Measurements from ENCODE around the gene XRCC4.
"Not testable (repeated sequence)": the region's sequence is repeated elsewhere in the genome, so short reads cannot be mapped to it uniquely, and the experiment has no call there.

Gene XRCC4

DNA sequence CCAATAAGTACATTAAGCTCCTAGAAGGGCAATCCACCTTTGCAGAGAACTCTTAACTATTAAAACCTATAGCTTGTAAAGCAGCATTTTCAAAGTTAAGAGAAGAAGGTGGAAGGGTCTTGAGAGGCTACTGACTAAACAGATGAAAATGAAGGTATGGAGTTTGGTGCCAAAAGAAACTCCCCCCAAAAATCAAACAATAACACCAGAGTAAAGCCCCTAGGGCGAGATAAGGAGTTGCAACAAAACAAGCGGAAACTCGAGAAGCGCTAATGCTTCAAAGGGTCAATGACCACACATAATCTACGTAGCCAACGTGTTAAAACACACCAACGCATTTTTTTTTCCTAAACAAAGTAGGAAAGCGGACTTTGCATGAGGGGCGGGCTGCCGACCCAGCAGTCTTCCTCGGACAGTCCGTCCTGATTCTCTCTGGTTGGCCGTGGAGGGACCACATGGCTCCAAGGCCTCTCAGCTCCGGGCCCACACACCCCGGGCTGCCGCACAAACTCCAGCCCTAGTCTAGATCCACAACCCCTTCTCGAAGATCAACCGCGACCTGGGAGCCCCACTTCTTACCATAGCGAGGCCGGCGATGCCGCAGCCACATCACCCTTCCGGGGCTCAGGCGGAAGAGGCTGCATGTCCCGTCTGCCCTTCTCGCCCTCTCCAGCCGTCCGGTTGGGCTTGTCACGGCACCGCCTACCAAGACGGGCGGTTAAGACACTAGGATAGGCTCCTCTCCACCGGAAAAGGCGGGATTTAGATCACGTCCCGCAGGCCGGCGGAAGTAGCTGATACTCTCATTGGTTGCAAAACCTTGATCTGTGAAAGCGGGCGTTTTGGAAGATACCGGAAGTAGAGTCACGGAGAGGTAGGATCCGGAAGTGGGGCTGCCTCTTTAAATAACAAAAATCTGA lies at the start of gene XRCC4, which contains the start of gene TMEM167A:
TSS of gene XRCC4 (plus strand) at position 806 of the 920 bp plus-strand sequence. CDS start 27,373 bp downstream, outside the sequence.
TSS of gene TMEM167A (minus strand) at position 653 of the 920 bp plus-strand sequence. CDS start at position 582, 71 bp downstream.
- peak; percentile 99 for DNase-seq

DNA sequence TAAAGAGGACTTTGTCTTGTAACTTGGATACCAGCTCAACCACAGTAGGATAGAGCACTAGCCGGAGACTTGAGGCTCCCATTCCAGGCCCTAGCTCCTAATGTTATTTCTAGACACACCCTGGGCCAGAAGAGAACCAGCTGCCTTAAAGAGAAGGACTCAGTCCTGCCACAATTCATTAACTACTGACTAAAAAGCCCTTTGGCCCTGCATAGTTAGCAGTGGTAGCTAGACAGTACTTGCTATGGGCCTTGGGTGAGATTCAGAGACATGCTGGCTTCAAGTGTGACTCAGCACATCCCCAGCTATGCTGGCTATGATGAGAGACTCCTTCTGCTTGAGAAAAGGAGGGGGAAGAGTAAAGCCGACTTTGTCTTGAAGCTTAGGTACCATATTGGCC lies 47.4 kb upstream of the XRCC4 start:
- peak; percentile 54 for DNase-seq

DNA sequence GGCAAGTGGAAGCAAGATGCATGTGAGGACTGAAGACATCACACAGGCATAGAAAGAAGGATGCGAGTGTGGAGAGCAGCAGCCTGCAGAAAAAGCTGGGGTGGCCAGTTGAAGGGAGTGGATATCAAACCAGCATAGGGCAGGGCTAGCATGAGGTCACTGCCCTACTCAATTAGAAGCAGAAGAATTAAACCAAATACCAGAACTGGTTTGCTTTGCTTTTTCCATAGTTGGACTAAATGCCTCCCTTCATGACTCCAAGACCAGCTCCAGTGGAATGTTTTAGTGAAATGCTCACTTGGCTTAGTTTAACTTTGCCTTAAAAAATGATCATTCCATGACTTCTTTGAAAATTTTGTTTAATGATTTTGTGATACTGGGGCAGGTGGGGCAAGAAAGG lies 46.0 kb upstream of the XRCC4 start:
- DNase-seq = no peak

DNA sequence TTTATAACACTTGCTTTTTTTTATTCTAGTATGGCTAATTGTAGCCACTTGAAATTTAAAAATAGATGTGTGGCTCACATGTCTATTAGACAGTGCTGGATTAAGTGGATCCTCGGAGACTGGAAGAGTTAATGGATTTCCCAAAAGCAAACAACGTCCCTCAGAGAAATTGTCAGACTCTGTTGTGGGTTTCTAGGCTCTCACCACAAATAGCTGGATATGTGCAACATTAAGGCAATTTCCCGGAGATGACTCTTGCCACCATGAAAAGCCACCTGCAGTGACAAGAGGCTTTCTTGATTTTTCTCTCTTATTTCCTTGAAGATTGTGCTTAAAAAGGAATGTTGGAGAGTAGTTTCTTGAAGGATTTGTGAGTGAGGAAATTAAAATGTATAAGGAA lies 43.3 kb upstream of the XRCC4 start:
- peak; percentile 8 for DNase-seq

DNA sequence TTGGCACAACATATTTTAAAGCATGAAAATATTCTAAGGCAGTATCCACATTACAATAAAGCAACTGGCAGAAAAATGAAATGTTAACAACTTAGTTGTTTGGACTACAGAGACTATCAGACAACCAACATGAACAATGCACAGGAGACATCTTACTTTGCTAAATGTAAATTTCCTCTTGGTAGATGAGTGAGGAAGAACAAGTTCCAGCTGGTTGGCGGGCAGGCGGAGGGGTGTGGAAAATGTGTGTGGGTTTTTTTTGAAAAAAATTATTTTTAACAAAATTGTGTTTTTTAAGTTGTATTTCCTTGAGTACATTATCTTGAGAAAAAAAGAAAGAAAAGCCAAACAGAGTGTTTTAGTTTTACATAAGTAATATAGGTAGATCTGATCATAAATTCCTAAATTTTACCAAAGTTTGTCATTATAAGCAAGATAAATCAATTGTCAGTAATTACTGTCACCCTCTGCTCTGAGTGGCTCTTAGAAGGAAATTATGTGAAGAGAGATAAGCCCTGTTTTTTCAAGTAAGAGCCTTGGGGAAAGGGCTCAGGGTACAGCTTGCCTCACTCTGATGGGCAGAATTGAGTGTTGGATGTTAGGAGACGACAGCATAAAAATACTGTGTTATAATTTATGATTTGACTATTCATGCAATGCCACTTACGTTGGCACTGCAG lies 42.7 kb upstream of the XRCC4 start:
- no peak for DNase-seq

DNA sequence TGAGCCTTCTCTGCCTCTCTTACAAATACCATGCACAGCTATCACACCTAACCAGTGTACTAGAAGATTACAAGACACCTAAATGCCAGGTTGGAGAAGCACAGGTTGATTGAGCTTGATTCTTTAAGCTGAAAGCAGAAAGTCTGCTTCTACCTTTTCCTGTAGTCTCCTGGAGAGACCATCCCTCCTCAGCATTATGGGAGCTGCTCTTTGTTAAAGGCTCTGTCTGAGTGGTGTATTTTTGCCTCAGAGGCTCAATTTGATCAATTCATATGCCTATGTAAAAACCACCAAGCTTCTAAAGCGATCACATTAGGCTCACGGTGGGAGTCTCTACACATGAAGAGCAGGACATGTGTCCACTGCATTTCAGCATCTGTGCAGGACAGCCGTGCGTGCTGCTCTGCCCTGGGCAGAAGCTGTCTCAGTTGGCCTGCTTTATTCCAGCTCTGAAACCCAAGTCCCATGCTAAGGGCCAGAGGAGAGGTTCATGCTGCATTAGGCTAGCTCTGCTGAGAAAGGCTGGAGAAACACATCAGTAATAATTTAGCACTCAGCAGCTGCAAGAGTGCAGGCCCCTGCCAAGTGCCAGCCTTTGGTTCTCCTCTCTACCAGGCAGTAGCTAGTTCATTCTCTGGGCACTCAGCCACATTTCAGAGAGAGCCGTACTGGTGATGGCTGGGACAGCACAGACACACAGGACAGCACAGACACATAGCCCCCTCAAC lies 41.8 kb upstream of the XRCC4 start:
- DNase-seq = no peak

DNA sequence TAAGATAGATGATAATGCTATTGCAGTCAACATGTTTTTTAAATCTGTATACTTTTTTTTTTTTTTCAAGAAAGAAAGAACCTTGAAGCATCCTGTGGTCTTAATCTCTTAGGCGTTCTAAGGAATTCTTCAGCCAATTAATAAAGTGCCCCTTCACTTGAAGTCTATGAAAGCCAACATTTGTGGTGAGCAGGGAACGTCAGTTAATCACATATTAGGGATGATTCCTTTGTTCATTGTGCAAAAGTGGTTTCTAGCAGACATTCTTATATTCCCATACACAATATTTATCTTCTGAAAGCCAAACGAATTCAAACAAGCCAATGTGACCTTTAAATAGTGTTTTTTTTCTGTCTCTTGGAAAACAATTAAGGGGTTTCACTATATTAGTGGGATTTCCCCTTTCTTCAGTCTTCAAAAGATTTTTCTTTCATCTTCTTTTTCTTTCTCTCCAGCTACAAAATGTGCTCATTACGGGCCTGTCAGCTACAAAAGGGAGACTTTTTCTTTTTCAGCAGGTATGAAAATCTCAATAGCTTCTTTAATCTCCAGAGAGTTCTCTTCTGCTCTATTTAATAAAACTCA lies 40.3 kb upstream of the XRCC4 start:
- DNase-seq = no peak

DNA sequence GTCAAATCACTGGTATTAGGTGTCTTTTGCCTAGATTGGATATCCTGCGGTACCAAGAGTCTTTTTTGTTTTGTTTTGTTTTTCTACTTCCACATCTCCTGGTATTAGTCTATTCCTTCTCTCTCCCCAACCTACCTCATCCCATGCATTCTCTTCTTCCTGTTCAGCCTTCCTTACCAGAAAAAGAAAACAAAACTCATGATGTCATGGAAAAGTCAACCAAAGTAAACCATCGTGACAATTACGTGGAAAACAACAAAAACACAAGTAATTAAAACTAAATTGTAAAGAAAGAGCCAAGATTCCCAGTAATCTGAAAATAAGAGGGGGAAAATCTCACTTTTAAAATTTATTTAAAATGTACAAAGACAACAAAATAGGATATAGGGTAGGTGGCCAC lies 38.4 kb upstream of the XRCC4 start:
- DNase-seq = no peak

DNA sequence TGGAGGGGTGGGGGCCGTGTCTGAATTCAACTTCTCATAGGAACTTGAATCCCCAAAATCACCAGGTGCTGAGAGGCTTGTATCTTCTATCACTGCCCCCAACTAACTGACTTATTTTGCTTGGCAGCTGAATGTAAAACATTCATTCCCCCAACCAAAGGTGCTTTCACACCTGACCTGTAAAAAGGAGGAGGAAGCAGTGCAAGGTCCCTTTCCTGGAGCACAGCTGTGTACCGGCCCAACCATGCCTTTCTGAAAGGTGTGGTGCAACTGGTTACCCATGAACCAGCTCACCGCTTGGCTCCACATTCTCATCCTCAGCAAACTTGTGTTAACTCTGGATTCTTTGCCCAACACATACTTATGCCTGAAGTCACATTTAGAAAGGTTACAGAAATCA lies 34.8 kb upstream of the XRCC4 start:
- DNase-seq = no peak

DNA sequence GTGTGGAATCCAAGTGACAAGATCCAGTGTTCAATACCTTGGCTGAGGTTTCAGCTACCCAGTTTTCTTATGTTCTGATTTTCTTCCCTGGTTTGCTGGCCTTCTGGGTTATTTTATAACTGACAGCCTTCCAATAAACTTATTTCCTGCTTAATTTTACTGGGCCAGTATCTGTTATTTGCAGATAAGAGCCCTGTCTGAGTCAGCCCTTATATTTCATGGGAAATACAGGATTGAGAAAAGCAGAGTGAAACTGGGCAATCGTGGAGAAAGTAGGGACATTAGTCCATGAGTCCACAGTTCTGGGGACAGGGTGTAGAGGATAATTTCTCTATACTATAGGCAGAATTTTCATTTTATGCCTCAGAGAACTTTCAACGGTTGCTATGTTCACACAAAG lies 32.4 kb upstream of the XRCC4 start:
- no peak for DNase-seq

DNA sequence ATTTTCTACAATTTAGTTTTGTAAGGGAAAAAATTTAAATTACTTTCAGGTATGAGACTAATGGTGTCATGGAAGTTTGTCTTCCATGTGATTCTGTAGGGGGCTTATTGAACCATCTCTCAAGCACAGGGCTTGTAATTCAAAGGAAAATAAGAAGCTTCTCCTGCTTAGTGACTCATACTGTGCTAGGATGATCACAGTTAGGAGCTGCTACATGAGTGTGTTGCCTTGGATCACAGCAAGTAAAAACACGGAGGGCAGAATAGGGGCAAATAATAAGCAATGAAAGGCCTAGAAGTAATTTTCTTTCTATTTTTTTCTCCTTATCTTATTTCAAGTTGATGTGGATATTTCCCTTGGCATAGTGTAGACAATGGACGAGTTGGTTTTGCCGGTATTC lies 29.1 kb upstream of the XRCC4 start:
- DNase-seq = peak; percentile 10

DNA sequence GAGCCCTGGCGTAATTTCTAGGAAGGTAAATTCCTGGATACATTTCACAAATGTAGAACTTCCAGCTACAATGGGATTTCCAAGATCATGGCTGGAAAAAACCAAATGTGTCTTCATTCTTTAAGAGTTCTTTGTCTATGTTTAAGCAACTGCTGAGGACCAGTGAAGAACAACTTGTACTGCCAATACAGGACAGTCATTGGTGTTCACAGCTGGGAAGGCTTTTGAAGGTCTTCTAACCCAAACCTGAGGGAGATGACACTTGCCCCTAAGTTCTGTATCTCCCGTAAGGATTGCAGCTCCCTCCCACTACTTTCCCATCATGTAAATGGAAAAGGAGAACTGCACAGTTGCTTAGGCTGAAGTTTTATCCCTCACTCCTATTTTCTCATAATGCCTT lies 28.5 kb upstream of the XRCC4 start:
- DNase-seq = no peak

DNA sequence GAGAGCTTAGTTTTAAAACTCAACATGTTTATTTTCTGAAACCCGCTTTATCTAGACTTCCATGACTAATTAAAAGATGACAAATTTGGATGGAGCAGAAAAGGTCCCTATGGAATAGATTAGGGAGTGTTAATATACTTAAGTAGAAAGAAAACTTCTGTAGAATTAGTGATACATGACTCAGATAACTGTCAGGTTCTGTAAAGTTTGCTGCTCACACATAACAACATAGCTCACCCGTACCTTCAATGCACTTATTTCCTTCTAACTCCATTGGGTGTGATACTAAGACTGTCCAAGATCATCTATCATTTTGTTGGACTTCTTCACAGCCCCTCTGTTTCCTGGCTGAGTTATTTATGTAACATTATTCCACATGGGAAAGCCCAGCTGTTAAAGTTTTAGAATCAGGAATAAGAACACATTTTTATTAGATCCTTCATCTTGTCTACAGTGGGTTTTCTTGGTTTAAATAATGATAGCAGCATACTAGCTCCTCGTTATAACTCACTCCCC lies 27.9 kb upstream of the XRCC4 start:
- DNase-seq = no peak

DNA sequence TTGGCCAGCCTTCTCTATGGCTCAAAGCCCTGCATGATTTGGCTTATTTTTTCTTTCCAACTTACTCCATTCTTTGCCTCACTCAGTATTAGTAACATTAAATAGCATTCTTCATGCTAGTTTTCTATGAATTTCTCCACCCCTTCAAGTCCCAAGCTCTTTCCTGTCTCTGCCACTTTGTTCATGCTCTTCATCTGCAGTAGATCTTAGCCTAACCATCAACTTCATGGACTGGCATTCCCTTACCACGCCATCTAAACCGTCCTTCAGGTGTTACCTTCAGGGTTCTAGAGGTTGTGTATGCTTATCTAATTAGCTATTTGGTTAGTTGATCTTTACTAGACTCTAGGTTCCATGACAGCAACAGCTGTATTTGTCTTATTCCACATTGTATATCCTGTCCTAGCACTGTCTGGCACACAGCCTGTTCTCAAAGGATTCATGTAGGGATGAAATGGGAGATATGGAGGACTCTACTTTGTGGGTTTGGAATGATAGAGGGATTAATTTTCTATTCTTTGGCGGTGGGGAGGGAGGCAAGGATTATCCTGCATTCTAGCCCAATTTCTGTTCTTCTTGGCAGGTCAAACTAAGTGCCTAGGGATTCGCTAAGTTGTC lies 26.5 kb upstream of the XRCC4 start:
- DNase-seq = no peak

DNA sequence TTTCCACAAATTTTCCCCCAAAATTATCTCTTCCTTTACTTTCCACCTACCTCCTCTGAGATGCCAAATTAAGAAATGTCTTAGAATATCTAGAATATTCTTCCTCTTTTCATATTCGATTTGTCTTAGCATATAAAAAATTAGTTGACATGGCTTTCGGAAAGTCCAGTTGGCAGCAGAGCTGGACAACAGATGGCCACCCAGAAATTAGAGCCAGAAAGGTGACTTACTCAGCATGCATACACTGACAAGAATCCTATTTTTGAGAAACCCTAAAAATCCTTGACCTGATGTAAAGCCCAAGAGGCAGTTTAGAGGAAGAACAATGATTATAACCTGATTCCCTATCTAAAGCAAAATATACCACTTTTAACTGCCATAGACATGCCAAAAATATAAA lies 22.2 kb upstream of the XRCC4 start:
- DNase-seq = no peak

DNA sequence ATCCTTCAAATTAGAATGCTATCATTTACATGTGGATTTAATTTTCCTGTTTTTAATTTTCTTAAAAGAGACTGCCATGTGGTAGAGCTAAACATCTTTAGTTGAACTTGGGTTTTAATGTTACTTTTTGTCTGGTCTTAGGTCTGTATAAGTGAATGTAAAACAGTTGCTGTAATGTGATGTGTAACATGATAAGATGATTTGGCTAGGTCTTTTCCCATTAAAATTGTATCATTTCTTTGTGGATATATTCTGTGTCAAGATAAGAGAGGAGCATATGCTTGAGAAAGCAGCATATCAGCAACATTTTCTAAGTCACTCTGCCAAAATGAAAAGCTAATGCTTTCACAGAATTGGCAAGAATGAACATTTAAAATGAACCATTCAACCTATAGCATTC lies 18.6 kb upstream of the XRCC4 start:
- DNase-seq = no peak

DNA sequence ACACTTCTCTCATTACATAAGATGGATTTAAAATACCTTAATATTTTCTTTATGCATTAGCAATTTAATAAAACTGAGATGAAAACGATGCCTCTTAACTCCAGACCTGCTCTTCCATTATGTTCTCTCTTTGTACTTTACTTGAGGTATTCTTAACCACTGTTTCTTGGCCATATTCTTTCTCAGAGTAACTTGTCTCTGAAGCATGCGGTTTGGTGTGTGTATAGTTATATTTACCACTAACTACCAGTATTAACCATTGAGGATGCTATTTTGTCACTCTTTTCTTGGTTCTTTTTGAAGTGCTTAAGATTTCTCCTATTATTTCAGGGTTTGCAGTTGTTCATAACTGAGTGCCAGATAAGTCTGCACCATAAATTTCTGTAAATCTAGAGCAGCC lies 18.0 kb upstream of the XRCC4 start:
- DNase-seq = no peak

DNA sequence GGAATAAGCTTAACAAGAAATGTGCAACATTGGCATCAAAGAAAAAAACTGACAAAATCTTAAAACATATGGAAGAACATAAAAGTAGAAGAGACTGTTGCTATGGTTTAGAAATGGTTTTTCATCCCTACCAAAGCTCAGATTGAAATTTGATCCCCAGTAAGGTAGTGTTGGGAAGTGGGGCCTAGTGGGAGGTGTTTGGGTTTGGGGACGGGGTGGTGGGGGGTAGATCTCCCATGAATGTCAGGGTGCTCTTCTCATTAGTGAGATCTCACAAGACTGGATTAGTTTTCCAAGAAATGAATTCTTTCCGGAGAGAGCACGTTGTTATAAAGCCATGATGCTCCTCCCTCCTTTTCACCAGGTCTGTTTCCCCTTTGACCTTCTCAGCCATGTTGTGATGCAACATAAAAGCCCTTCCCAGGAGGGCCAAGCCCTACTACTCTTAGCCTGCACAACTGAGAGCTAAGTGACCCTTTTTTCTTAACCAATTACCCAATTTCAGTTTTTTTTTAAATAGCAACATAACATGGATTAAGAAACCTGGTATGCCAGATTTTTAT lies 10.7 kb upstream of the XRCC4 start:
- DNase-seq = no peak

DNA sequence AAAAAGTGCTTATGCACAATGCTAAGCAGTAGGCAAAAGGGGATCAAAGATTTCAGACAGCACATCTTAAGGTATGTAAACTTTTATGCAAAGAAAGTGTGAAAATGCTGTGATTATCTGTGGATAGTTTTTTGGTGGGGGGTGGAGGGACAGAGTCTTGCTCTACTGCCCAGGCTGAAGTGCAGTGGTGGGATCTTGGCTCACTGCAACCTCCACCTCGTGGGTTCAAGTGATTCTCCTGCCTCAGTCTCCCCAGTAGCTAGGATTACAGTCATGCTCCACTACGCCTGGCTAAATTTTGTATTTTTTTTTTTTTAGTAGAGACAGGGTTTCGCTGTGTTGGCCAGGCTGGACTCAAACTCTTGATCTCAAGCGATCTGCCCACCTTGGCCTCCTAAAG lies 10.0 kb upstream of the XRCC4 start:
- not testable (repeated sequence) for DNase-seq

DNA sequence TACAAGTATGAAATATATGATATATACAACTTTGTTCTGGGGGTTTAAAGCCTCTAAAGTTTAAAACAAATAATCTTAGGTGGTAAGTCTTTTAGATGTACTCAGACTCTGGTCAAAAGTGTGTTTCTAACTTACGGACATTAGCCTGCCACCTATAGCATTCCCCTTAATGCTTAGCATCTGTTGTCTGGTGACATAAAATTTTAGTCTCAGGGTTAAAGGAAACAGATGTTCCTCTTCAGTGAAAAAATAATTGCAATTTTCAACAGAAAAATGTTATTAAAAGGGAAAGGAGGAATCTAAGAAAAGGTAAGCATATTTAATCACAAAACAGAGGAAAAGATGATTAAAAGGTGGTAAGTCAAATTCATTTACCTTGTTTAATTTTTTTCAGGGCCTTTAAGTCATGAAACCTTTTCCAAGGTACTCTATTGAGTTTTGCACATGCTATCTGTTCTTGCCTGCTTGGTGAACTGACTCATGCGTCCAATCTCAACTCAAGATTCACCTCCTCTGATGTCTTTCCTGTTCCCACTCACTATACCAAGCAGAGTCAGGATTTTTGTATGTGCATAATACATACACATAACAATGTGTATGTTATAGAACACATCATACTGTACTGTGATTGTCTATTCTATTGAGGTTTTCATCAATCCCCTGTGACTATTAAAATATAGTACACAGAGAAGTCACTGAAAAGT lies 8.1 kb upstream of the XRCC4 start:
- peak; percentile 9 for DNase-seq

DNA sequence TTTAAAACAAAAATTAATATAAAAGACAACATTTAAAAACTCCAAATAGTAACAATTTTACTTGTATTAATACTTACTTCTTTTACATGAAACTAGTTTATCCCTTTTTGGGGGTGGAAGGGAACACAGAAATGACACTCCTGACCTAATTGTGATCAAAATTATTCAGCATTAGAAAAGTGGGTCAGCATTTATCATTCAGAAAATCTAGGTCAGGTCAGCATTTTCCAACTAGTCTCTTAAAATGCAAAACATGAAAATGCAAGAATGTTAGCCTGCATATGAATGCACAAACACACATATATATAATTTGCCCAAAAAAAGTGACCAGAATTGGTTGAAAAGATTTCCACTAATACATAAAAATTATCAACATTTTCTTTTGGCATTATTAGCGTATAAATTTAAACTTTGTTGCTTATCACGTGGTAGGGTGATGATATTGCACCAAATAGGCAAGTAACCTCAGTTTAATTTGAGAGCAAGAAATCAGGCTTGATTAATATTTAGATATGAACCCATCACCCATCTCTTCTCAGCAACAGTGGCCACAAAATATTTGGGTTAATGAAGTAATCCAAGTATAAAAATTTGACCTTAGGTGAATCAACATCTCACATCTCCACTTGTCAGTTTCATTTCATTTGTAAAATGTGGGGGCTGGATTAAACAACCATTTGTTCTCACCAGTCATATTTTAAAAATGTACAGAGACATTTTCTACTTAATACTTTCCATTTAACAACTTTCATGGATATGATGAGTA lies 5.9 kb upstream of the XRCC4 start:
- DNase-seq = no peak

Data from fibroblast of skin of right biceps (primary cell).